ENCODE measurements around the gene SORCS2. TPM values are rescaled to one million over a fixed set of nuclear protein-coding genes. Genes with fewer than 3 reads are reported as not detected.

The SORCS2 gene
- total and polyA plus RNA-seq, 12 donors, result 0.25 to 5.4 (median 2.2) TPM

- H3K4me1 ChIP-seq, result peaks cover 3 to 10% (median 7%) of the 10 kb centered on the region in 9 donors
- ATAC-seq (no peak), DNase-seq (no peak)
- intact Hi-C loops (cut with DNase I), result loop anchor here in 2 of 10 donors (5.0 kb wide), 1 partner anchor 107 kb away; the partner anchor contains the start of gene SORCS2 (in 2 of the 2)
- H3K27me3 ChIP-seq, result peaks cover 0 to 14% (median 0%) of the 10 kb centered on the region in 7 donors
- H3K9me3 ChIP-seq, result no peaks in the 10 kb centered on the region
- H3K27ac ChIP-seq, result no peak overlapping the region
- no peaks in the 10 kb centered on the region for H3K36me3 ChIP-seq
- H3K4me3 ChIP-seq, result no peak overlapping the region
- 78% methylated on average over 30 of the region's 30 CpGs for WGBS, 2 donors
- TF ChIP-seq, protein P1, sequence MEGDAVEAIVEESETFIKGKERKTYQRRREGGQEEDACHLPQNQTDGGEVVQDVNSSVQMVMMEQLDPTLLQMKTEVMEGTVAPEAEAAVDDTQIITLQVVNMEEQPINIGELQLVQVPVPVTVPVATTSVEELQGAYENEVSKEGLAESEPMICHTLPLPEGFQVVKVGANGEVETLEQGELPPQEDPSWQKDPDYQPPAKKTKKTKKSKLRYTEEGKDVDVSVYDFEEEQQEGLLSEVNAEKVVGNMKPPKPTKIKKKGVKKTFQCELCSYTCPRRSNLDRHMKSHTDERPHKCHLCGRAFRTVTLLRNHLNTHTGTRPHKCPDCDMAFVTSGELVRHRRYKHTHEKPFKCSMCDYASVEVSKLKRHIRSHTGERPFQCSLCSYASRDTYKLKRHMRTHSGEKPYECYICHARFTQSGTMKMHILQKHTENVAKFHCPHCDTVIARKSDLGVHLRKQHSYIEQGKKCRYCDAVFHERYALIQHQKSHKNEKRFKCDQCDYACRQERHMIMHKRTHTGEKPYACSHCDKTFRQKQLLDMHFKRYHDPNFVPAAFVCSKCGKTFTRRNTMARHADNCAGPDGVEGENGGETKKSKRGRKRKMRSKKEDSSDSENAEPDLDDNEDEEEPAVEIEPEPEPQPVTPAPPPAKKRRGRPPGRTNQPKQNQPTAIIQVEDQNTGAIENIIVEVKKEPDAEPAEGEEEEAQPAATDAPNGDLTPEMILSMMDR (IDR thresholded peaks at IDR 0.05), result no peak
Observed at GRCh38 chr4:7299010-7299907, 106.9 kb downstream of the SORCS2 start.

DNA sequence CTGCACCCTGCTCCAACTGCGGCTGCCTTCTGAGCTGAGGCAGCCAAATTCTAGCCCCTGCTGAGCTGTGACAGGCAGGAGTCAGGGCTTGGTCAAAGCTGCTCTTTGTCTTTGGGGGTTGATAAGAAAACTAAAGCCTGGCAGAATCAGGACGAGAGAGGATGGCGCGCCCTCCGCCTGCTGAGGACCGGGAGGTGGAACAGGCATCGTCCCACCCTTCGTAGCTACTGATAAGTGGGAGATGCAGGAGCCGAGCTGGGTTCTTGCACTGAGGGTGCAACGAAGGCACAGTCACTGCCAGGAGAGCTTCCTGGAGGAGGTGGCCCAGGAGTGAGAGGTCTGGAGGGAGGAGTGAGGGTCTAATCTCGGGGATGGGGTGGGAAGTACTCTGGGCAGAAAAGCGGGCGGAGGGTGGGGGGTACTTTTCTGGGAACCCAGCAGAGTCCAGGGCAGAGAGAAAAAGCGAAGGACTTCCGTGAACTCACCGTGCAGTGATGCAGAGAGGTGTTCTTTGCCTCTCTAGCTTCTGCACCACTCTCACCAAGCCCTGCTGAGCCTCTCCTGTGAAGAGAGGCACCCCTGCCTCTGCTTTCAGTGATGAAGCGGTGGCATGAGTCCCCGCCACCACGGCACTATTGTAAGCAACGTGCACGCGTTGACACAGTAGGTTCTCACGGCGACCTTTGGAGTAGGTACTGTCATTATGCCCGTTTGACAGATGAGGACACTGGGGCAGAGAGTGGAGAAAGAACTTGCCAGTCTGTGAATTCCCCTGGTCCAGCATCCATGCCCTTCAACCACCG lies 107.8 kb downstream of the SORCS2 start:
- TF ChIP-seq, protein P1 (IDR thresholded peaks at IDR 0.05), result no peak
- Histone ChIP-seq H3K4me3 (no peak overlapping the region), H3K9me3 (no peaks in the 10 kb centered on the region), H3K36me3 (no peaks in the 10 kb centered on the region), H3K27ac (no peak overlapping the region), H3K4me1 (peaks cover 3 to 10% (median 7%) of the 10 kb centered on the region in 9 donors), H3K27me3 (peaks cover 0 to 14% (median 0%) of the 10 kb centered on the region in 7 donors)
- WGBS, 2 donors, result 86% methylated on average over 26 of the region's 26 CpGs
- intact Hi-C loops (cut with DNase I), result loop anchor here in 4 of 10 donors (5.0 to 10.0 kb wide), 2 partner anchors 108 to 415 kb away; partner anchors contain the start of gene SORCS2 (in 2 of the 4)
- ATAC-seq (no peak), DNase-seq (no peak)

DNA sequence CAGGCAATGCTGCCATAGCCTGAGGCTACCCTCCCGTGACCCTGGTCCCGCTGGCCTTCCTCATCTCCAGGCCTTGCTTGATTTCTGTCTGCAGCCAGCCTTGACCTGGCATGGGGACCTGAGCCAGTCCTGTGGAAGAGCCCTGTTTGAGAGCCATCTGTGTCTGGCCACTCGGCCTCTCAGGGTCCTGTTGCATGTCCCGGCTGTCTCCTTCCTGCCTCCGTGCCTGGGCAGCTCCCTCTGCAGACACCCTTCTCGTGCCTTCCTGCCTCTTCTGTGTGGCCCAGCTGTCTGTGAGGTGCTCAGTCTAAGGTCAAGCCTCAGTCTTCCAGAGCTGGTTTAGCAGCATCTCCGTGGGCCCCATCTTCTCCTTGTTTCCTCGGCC lies 108.4 kb downstream of the SORCS2 start:
- 75 to 85% methylated on average over 8 of the region's 8 CpGs for WGBS, 2 donors
- peaks cover 0 to 14% (median 3%) of the 10 kb centered on the region in 7 donors for H3K27me3 ChIP-seq
- no peak for ATAC-seq

More for the DNA sequence above, 108.4 kb downstream of the SORCS2 start:
- intact Hi-C loops (cut with DNase I), result loop anchor here in 2 of 10 donors (10.0 kb wide), 1 partner anchor 414 kb away; no protein-coding TSS in a partner anchor
- no peak overlapping the region for H3K4me3 ChIP-seq
- H3K36me3 ChIP-seq, result no peaks in the 10 kb centered on the region
- H3K9me3 ChIP-seq, result no peaks in the 10 kb centered on the region
- peaks cover 0 to 5% (median 2%) of the 10 kb centered on the region in 9 donors for H3K4me1 ChIP-seq
- TF ChIP-seq, protein P1 (IDR thresholded peaks at IDR 0.05), result no peak
- H3K27ac ChIP-seq, result no peak overlapping the region
- no peak for DNase-seq
